Hematopoietic multipotent progenitor cell treated with erythropoietin and hydrocortisone succinate and interleukin-3 and kit ligand, for 4 days (in vitro differentiated cells): ENCODE data around the gene KCNQ2.

Source experiments
- DNase-seq: peaks from one replicate; pipeline ENCODE4 v3.0.0-alpha.2; 2015

KCNQ2 gene

GRCh38 chr20:63452341-63452740 lies 20.1 kb downstream of the KCNQ2 start:
- DNase-seq, result no peak

- DNase-seq, result no peak
These were observed 20.6 kb downstream of the KCNQ2 start for GRCh38 chr20:63451821-63452220.

- DNase-seq, result no peak
These were observed 22.4 kb downstream of the KCNQ2 start for GRCh38 chr20:63449796-63450730.

GRCh38 chr20:63449025-63449424 lies 23.4 kb downstream of the KCNQ2 start:
- no peak for DNase-seq

GRCh38 chr20:63448031-63448430 lies 24.4 kb downstream of the KCNQ2 start:
- no peak for DNase-seq

- DNase-seq, result no peak
These were observed 25.1 kb downstream of the KCNQ2 start for GRCh38 chr20:63447320-63447719.

- no peak for DNase-seq
These were observed 26.0 kb downstream of the KCNQ2 start for GRCh38 chr20:63446216-63447024.

GRCh38 chr20:63445075-63445734 lies 27.2 kb downstream of the KCNQ2 start:
- DNase-seq, result no peak

GRCh38 chr20:63444548-63444947 lies 27.9 kb downstream of the KCNQ2 start:
- no peak for DNase-seq

GRCh38 chr20:63443606-63444395 lies 28.7 kb downstream of the KCNQ2 start:
- DNase-seq, result no peak

GRCh38 chr20:63442100-63442493 lies 30.4 kb downstream of the KCNQ2 start:
- peak; percentile 85 for DNase-seq

- peak; percentile 59 for DNase-seq
These were observed 31.0 kb downstream of the KCNQ2 start for GRCh38 chr20:63441136-63442099.

GRCh38 chr20:63440366-63440955 lies 32.0 kb downstream of the KCNQ2 start:
- DNase-seq, result no peak

GRCh38 chr20:63439866-63440265 lies 32.6 kb downstream of the KCNQ2 start:
- no peak for DNase-seq

- no peak for DNase-seq
These were observed 34.3 kb downstream of the KCNQ2 start for GRCh38 chr20:63438121-63438520.

GRCh38 chr20:63435552-63435951 lies 36.9 kb downstream of the KCNQ2 start:
- no peak for DNase-seq

- DNase-seq, result peak; percentile 86
These were observed 37.7 kb downstream of the KCNQ2 start for GRCh38 chr20:63434599-63435378.

GRCh38 chr20:63433756-63434531 lies 38.5 kb downstream of the KCNQ2 start:
- DNase-seq, result no peak

- no peak for DNase-seq
These were observed 39.1 kb downstream of the KCNQ2 start for GRCh38 chr20:63433351-63433750.
